Adipocyte (in vitro differentiated cells): ENCODE data around the gene LCLAT1.

Source experiments
- DNase-seq: peaks from one replicate; pipeline ENCODE4 v3.0.0-alpha.2; 2015; ENCODE audit warnings: low read depth
- H3K27me3 ChIP-seq: replicated peaks from 2 replicates; pipeline ENCODE4 v1.7.0; 2013; ENCODE audit warnings: mild to moderate bottlenecking, low read length, moderate library complexity; ENCODE audit not compliant: control insufficient read depth, insufficient read depth
- H3K36me3 ChIP-seq: 2 replicates; pipeline ENCODE4 v1.7.0; 2013; ENCODE audit warnings: low read length, mild to moderate bottlenecking, moderate library complexity; ENCODE audit not compliant: control insufficient read depth, insufficient read depth, severe bottlenecking
- H3K4me1 ChIP-seq: 2 replicates; pipeline ENCODE4 v1.7.0; 2013; ENCODE audit warnings: mild to moderate bottlenecking, low read length, moderate library complexity; ENCODE audit not compliant: control insufficient read depth, insufficient read depth
- H3K4me3 ChIP-seq: 2 replicates; pipeline ENCODE4 v1.7.0; 2013; ENCODE audit warnings: mild to moderate bottlenecking, low read length, moderate library complexity
- H3K9ac ChIP-seq: 2 replicates; pipeline ENCODE4 v1.7.0; 2013; ENCODE audit warnings: mild to moderate bottlenecking, low read length, moderate library complexity
- H3K9me3 ChIP-seq: 2 replicates; pipeline ENCODE4 v1.7.0; 2013; ENCODE audit warnings: mild to moderate bottlenecking, low read length, moderate library complexity; ENCODE audit not compliant: control insufficient read depth

LCLAT1 gene

GRCh38 chr2:30476636-30477035, 29.6 kb downstream of the LCLAT1 start:
- Histone ChIP-seq H3K9ac (no peak overlapping the region), H3K27me3 (no peaks in the 10 kb centered on the region)
- DNase-seq: no peak

GRCh38 chr2:30480703-30481322, 33.8 kb downstream of the LCLAT1 start:
- no peak overlapping the region for H3K9ac ChIP-seq
- no peak for DNase-seq
- peaks cover 11% of the 10 kb centered on the region for H3K4me1 ChIP-seq
- no peaks in the 10 kb centered on the region for H3K9me3 ChIP-seq
- H3K4me3 ChIP-seq: no peak overlapping the region
- H3K27me3 ChIP-seq: no peaks in the 10 kb centered on the region
- no peaks in the 10 kb centered on the region for H3K36me3 ChIP-seq

More at GRCh38 chr2:30476636-30477035, 29.6 kb downstream of the LCLAT1 start:
- Histone ChIP-seq H3K4me1 (peaks cover 25% of the 10 kb centered on the region), H3K36me3 (no peaks in the 10 kb centered on the region), H3K4me3 (no peak overlapping the region), H3K9me3 (no peaks in the 10 kb centered on the region)

- Histone ChIP-seq H3K4me3 (no peak overlapping the region), H3K36me3 (no peaks in the 10 kb centered on the region), H3K27me3 (no peaks in the 10 kb centered on the region), H3K4me1 (peaks cover 11% of the 10 kb centered on the region), H3K9ac (no peak overlapping the region), H3K9me3 (no peaks in the 10 kb centered on the region)
- no peak for DNase-seq
Measured at GRCh38 chr2:30481323-30481800, 34.3 kb downstream of the LCLAT1 start.

- no peak overlapping the region for H3K4me3 ChIP-seq
- H3K4me1 ChIP-seq: peaks cover 11% of the 10 kb centered on the region
- no peak for DNase-seq
- H3K27me3 ChIP-seq: no peaks in the 10 kb centered on the region
- no peaks in the 10 kb centered on the region for H3K9me3 ChIP-seq
- H3K9ac ChIP-seq: no peak overlapping the region
- no peaks in the 10 kb centered on the region for H3K36me3 ChIP-seq
Measured at GRCh38 chr2:30482011-30482410, 35.0 kb downstream of the LCLAT1 start.

- H3K4me1 ChIP-seq: peaks cover 16% of the 10 kb centered on the region
- no peaks in the 10 kb centered on the region for H3K27me3 ChIP-seq
- no peak overlapping the region for H3K4me3 ChIP-seq
- no peak overlapping the region for H3K9ac ChIP-seq
- DNase-seq: no peak
- H3K36me3 ChIP-seq: no peaks in the 10 kb centered on the region
- no peaks in the 10 kb centered on the region for H3K9me3 ChIP-seq
Measured at GRCh38 chr2:30484145-30484544, 37.1 kb downstream of the LCLAT1 start.

GRCh38 chr2:30484995-30485394, 37.9 kb downstream of the LCLAT1 start:
- Histone ChIP-seq H3K9me3 (no peaks in the 10 kb centered on the region), H3K4me1 (peaks cover 13% of the 10 kb centered on the region), H3K27me3 (no peaks in the 10 kb centered on the region), H3K9ac (no peak overlapping the region), H3K4me3 (no peak overlapping the region), H3K36me3 (no peaks in the 10 kb centered on the region)
- DNase-seq: no peak

GRCh38 chr2:30486655-30487054, 39.6 kb downstream of the LCLAT1 start:
- DNase-seq: no peak
- Histone ChIP-seq H3K4me1 (peaks cover 13% of the 10 kb centered on the region), H3K9me3 (no peaks in the 10 kb centered on the region), H3K27me3 (no peaks in the 10 kb centered on the region), H3K36me3 (no peaks in the 10 kb centered on the region), H3K9ac (no peak overlapping the region), H3K4me3 (no peak overlapping the region)

GRCh38 chr2:30487603-30488002, 40.6 kb downstream of the LCLAT1 start:
- no peak for DNase-seq
- Histone ChIP-seq H3K9me3 (no peaks in the 10 kb centered on the region), H3K27me3 (no peaks in the 10 kb centered on the region), H3K9ac (no peak overlapping the region), H3K4me1 (peaks cover 13% of the 10 kb centered on the region), H3K36me3 (no peaks in the 10 kb centered on the region), H3K4me3 (no peak overlapping the region)

- no peak overlapping the region for H3K4me3 ChIP-seq
- H3K9me3 ChIP-seq: no peaks in the 10 kb centered on the region
- H3K27me3 ChIP-seq: no peaks in the 10 kb centered on the region
- peak; percentile 19 for DNase-seq
- no peaks in the 10 kb centered on the region for H3K36me3 ChIP-seq
- no peak overlapping the region for H3K9ac ChIP-seq
- H3K4me1 ChIP-seq: peaks cover 18% of the 10 kb centered on the region
Measured at GRCh38 chr2:30488012-30488659, 41.1 kb downstream of the LCLAT1 start.

GRCh38 chr2:30491225-30491624, 44.2 kb downstream of the LCLAT1 start:
- no peak overlapping the region for H3K4me3 ChIP-seq
- no peaks in the 10 kb centered on the region for H3K9me3 ChIP-seq
- DNase-seq: no peak
- H3K27me3 ChIP-seq: no peaks in the 10 kb centered on the region
- H3K9ac ChIP-seq: no peak overlapping the region
- peaks cover 23% of the 10 kb centered on the region for H3K4me1 ChIP-seq
- H3K36me3 ChIP-seq: no peaks in the 10 kb centered on the region

- Histone ChIP-seq H3K9ac (no peak overlapping the region), H3K27me3 (no peaks in the 10 kb centered on the region), H3K4me3 (no peak overlapping the region), H3K36me3 (no peaks in the 10 kb centered on the region), H3K4me1 (peaks cover 23% of the 10 kb centered on the region), H3K9me3 (no peaks in the 10 kb centered on the region)
- peak; percentile 42 for DNase-seq
Measured at GRCh38 chr2:30492185-30492584, 45.1 kb downstream of the LCLAT1 start.
